Aorta (tissue), 5 donors: ENCODE results near the gene TIMM29. TPM values are rescaled to one million over a fixed set of nuclear protein-coding genes. Genes with fewer than 3 reads are reported as not detected.
A peak's percentile ranks its signal among the peaks of the same experiment; 100 is the strongest.
"Not testable (repeated sequence)": the region's sequence is repeated elsewhere in the genome, so short reads cannot be mapped to it uniquely, and the experiment has no call there.

ENCODE experiments used
- ATAC-seq: fragments of 200-7000 bp; cut with Tn5 transposase; one replicate; pipeline ENCODE4 v1.9.1; 2022; ENCODE audit warnings: moderate library complexity; ENCODE audit not compliant: low FRiP score
- DNase-seq, 2 donors: peaks; one replicate each; pipeline ENCODE4 v3.0.0-alpha.2; 2020
- H3K27ac ChIP-seq, 2 donors: one replicate each; pipeline ENCODE4 v1.5.1; 2013; ENCODE audit warnings: low read length in 2 of 2, mild to moderate bottlenecking in 2 of 2, moderate library complexity in 2 of 2, control low read depth in 1 of 2, inconsistent platforms in 1 of 2, low read depth in 1 of 2
- H3K27me3 ChIP-seq, 2 donors: one replicate each; pipeline ENCODE4 v1.6.1; 2013; ENCODE audit warnings: control low read depth in 1 of 2, low read length in 1 of 2, mild to moderate bottlenecking in 1 of 2, moderate library complexity in 1 of 2; ENCODE audit not compliant: insufficient read depth in 2 of 2, control insufficient read depth in 1 of 2
- H3K36me3 ChIP-seq, 2 donors: one replicate each; pipeline ENCODE4 v1.6.1; 2013; ENCODE audit warnings: control low read depth in 1 of 2, low read length in 1 of 2, mild to moderate bottlenecking in 1 of 2; ENCODE audit not compliant: insufficient read depth in 2 of 2, control insufficient read depth in 1 of 2
- H3K4me1 ChIP-seq, 2 donors: one replicate each; pipeline ENCODE4 v1.6.1; 2013; ENCODE audit warnings: low read length in 2 of 2, control low read depth in 1 of 2, mild to moderate bottlenecking in 1 of 2, moderate library complexity in 1 of 2; ENCODE audit not compliant: insufficient read depth in 2 of 2, control insufficient read depth in 1 of 2
- H3K4me3 ChIP-seq, 2 donors: one replicate each; pipeline ENCODE4 v1.5.1; 2013; ENCODE audit warnings: low read length in 2 of 2, control low read depth in 1 of 2, mild to moderate bottlenecking in 1 of 2
- H3K9me3 ChIP-seq: one replicate; pipeline ENCODE4 v1.6.1; 2013; ENCODE audit warnings: mild to moderate bottlenecking, low read length; ENCODE audit not compliant: control insufficient read depth
- whole genome bisulfite sequencing, 2 donors: extraction: QIAGEN DNeasy Blood & Tissue Kit; methylation state at CpG; one replicate each; pipeline ENCODE4 v1.1.7; 2013; 5-methylcytosine and 5-hydroxymethylcytosine counted together
- intact Hi-C, 2 donors: fragments of 100-400 bp; cut with DNase I; formaldehyde crosslinking; loops; one replicate each; pipeline versions ENCODE4 v1.14.2 to v1.15.0; 2022
- polyA plus RNA-seq, 2 donors: library from polyadenylated mRNA; stranded (reverse); fragments of 200-250 nt; gene quantifications; one replicate each; pipeline ENCODE4 v1.2.3, GENCODE V29; 2013
- total RNA-seq, 2 donors: library from RNA; stranded (reverse); fragmentation: NEBNext Ultra II Directional; extraction: Animal tissue kit (Norgen Biotek cat#: 25700); gene quantifications; one replicate each; pipeline ENCODE4 v1.2.1, GENCODE V29; 2021
- donor health status: healthy with polysubstance abuse.
- donor health status: Bipolar disorder and iron deficiency.
- donor health status: DM: no; HTN: no; CAD: no.
- donor health status: DM: no; HTN: no; CAD: no.
- donor health status: DM: yes; HTN: yes; CAD: no.

The TIMM29 gene
- total and polyA plus RNA-seq, 4 donors, result 13.7 to 16.0 (median 15.5) TPM

- Histone ChIP-seq H3K36me3 (no peaks in the 10 kb centered on the region), H3K9me3 (no peaks in the 10 kb centered on the region), H3K4me3 (no peak overlapping the region), H3K4me1 (no peaks in the 10 kb centered on the region), H3K27ac (no peak overlapping the region), H3K27me3 (no peaks in the 10 kb centered on the region)
- no peak for ATAC-seq
- intact Hi-C loops, result no loop called here
- 46 to 57% methylated on average over 6 of the region's 6 CpGs for WGBS, 2 donors
- DNase-seq, result no peak
Observed at GRCh38 chr19:10946958-10947657, 18.5 kb downstream of the TIMM29 start.

GRCh38 chr19:10952809-10953208, 24.2 kb downstream of the TIMM29 start:
- DNase-seq, result no peak
- Histone ChIP-seq H3K27me3 (no peaks in the 10 kb centered on the region), H3K4me1 (no peaks in the 10 kb centered on the region), H3K4me3 (no peak overlapping the region), H3K36me3 (no peaks in the 10 kb centered on the region), H3K27ac (no peak overlapping the region), H3K9me3 (no peaks in the 10 kb centered on the region)
- intact Hi-C loops, result no loop called here
- 90 to 91% methylated on average over 6 of the region's 6 CpGs for WGBS, 2 donors
- ATAC-seq, result no peak

GRCh38 chr19:10959277-10959968, 30.8 kb downstream of the TIMM29 start:
- ATAC-seq, H3K4me3 ChIP-seq, H3K9me3 ChIP-seq, H3K27ac ChIP-seq, H3K36me3 ChIP-seq, H3K4me1 ChIP-seq, intact Hi-C loops, DNase-seq, H3K27me3 ChIP-seq: not testable (repeated sequence)
- 92 to 95% methylated on average over 19 of the region's 19 CpGs for WGBS, 2 donors

GRCh38 chr19:10960314-10961072, 31.9 kb downstream of the TIMM29 start, which contains the start of gene SMARCA4:
SMARCA4 (plus strand) TSS chr19:10961030; CDS start chr19:10984152, 23,122 bp downstream.
- ATAC-seq (peak; percentile 97), DNase-seq (peak; percentile 98 to 99)
- no peaks in the 10 kb centered on the region for H3K27me3 ChIP-seq
- intact Hi-C loops, result loop anchor here in 1 of 2 donors (1.0 kb wide), 1 partner anchor 15 kb away; no protein-coding TSS in a partner anchor
- H3K4me1 ChIP-seq, result no peaks in the 10 kb centered on the region
- H3K9me3 ChIP-seq, result no peaks in the 10 kb centered on the region
- H3K36me3 ChIP-seq, result no peaks in the 10 kb centered on the region
- peak within 1 kb of the TSS in 1 of 2 donors; percentile 72 for H3K27ac ChIP-seq
- peak within 1 kb of the TSS; percentile 50 to 94 for H3K4me3 ChIP-seq
- WGBS, 2 donors, result 0% methylated on average over 55 to 100 of the region's 100 CpGs

GRCh38 chr19:10961073-10961860, 32.7 kb downstream of the TIMM29 start:
- Histone ChIP-seq H3K27ac (no peak overlapping the region), H3K4me3 (peak overlapping the region; percentile 50 to 94), H3K9me3 (no peaks in the 10 kb centered on the region), H3K36me3 (no peaks in the 10 kb centered on the region), H3K4me1 (no peaks in the 10 kb centered on the region), H3K27me3 (no peaks in the 10 kb centered on the region)
- DNase-seq, result peak; percentile 60 to 83
- peak; percentile 80 for ATAC-seq
- intact Hi-C loops, result loop anchor here in 1 of 2 donors (1.0 kb wide), 1 partner anchor 14 kb away; no protein-coding TSS in a partner anchor
- 0 to 1% methylated on average over 31 to 92 of the region's 92 CpGs for WGBS, 2 donors

GRCh38 chr19:10962863-10963262, 34.3 kb downstream of the TIMM29 start:
- H3K9me3 ChIP-seq, result no peaks in the 10 kb centered on the region
- DNase-seq (no peak), ATAC-seq (no peak)
- no peaks in the 10 kb centered on the region for H3K36me3 ChIP-seq
- H3K27ac ChIP-seq, result no peak overlapping the region
- intact Hi-C loops, result no loop called here
- H3K4me3 ChIP-seq, result no peak overlapping the region
- 86% methylated on average over 10 of the region's 10 CpGs for WGBS, 2 donors
- H3K4me1 ChIP-seq, result no peaks in the 10 kb centered on the region
- H3K27me3 ChIP-seq, result no peaks in the 10 kb centered on the region

GRCh38 chr19:10963865-10964264, 35.3 kb downstream of the TIMM29 start:
- DNase-seq (no peak), ATAC-seq (no peak)
- intact Hi-C loops, result no loop called here
- 70 to 74% methylated on average over 4 of the region's 4 CpGs for WGBS, 2 donors
- Histone ChIP-seq H3K4me3 (no peak overlapping the region), H3K27me3 (no peaks in the 10 kb centered on the region), H3K27ac (no peak overlapping the region), H3K9me3 (no peaks in the 10 kb centered on the region), H3K36me3 (no peaks in the 10 kb centered on the region), H3K4me1 (no peaks in the 10 kb centered on the region)

GRCh38 chr19:10964903-10965302, 36.3 kb downstream of the TIMM29 start:
- H3K4me1 ChIP-seq, result no peaks in the 10 kb centered on the region

More at GRCh38 chr19:10964903-10965302, 36.3 kb downstream of the TIMM29 start:
- no peak overlapping the region for H3K27ac ChIP-seq
- ATAC-seq (no peak), DNase-seq (no peak)
- intact Hi-C loops, result no loop called here
- WGBS, 2 donors, result 95 to 97% methylated on average over 4 of the region's 4 CpGs
- no peak overlapping the region for H3K4me3 ChIP-seq
- no peaks in the 10 kb centered on the region for H3K9me3 ChIP-seq
- H3K27me3 ChIP-seq, result no peaks in the 10 kb centered on the region
- no peaks in the 10 kb centered on the region for H3K36me3 ChIP-seq
